Measurements from ENCODE around the gene NAA15. TPM values are rescaled to one million over a fixed set of nuclear protein-coding genes. Genes with fewer than 3 reads are reported as not detected.

Gene NAA15
- total RNA-seq, 1 experiment from 2014 or later = 55.0 TPM

GRCh38 chr4:139469216-139469615 lies 167.9 kb downstream of the NAA15 start:
- DNase-seq (ENCODE audit: low read depth, low spot score) (no peak), ATAC-seq (no peak)
- Histone ChIP-seq H3K9me3 (ENCODE audit: control insufficient read depth, insufficient read depth, low read depth, low read length) (peaks cover 6% of the 10 kb centered on the region; the same call in 1 of the 2 replicates), H3K4me3 (ENCODE audit: low read depth in 2 of 2, low read length in 2 of 2) (no peak overlapping the region), H3K27ac (ENCODE audit: low read length) (no peak overlapping the region), H3K27me3 (ENCODE audit: control insufficient read depth, insufficient read depth, low read length) (no peaks in the 10 kb centered on the region), H3K36me3 (ENCODE audit: control insufficient read depth, insufficient read depth, low read length) (no peaks in the 10 kb centered on the region), H3K4me1 (ENCODE audit: control insufficient read depth, insufficient read depth, low read length) (no peaks in the 10 kb centered on the region)
- in situ Hi-C loops (cut with HindIII; ENCODE audit: low pct_unique_long_range_greater_than_20kb, low sequenced_read_pairs) (no loop called here), intact Hi-C loops (cut with micrococcal nuclease; ENCODE audit: unreplicated experiment) (no loop called here)
- BruUV-seq (replicated peaks) = no TSS peak
- TF ChIP-seq TCF7L2 (IDR thresholded peaks at IDR 0.05; ENCODE audit: low read depth, low read length) (no peak), POLR2AphosphoS5 (IDR thresholded peaks at IDR 0.05; ENCODE audit: low read depth, low read length) (no peak), CTCF (IDR thresholded peaks at IDR 0.05) (no peak), SIN3A (IDR thresholded peaks at IDR 0.05; ENCODE audit: borderline replicate concordance, insufficient read depth, low read depth, low read length) (no peak), REST (IDR thresholded peaks at IDR 0.05; ENCODE audit: insufficient read depth in 1 of 2, low read depth in 2 of 2, low read length in 1 of 2) (no peak)
- POLR2A ChIA-PET = no interaction called here
- CTCF ChIA-PET = no interaction called here

Other genes with a start within 250 kb of the NAA15 start
- 21.9 TPM for gene ELF2, start 124.3 kb upstream of the NAA15 start, total RNA-seq (2021; ENCODE audit: unreplicated experiment)
- gene MGARP, start 21.3 kb upstream of the NAA15 start, total RNA-seq (2021; ENCODE audit: unreplicated experiment) = 2.3 TPM
- gene NDUFC1, start 972 bp downstream of the NAA15 start, total RNA-seq (2021; ENCODE audit: unreplicated experiment) = 56.5 TPM
- 4.5 TPM for gene RAB33B, start 152.6 kb downstream of the NAA15 start, total RNA-seq (2021; ENCODE audit: unreplicated experiment)

All from Panc1 (cell line).